ENCODE data around the gene JPH2.

JPH2 gene

GRCh38 chr20:44066645-44067606 lies 120.1 kb downstream of the JPH2 start:
- H3K4me3 Mint-ChIP-seq = no peak overlapping the region
- peaks cover 64% of the 10 kb centered on the region for H3K4me1 Mint-ChIP-seq
- H3K9me3 Mint-ChIP-seq = no peaks in the 10 kb centered on the region
- no peaks in the 10 kb centered on the region for H3K36me3 Mint-ChIP-seq
- H3K27ac Mint-ChIP-seq = peak overlapping the region; percentile 79
- peaks cover 1% of the 10 kb centered on the region for H3K27me3 Mint-ChIP-seq

- H3K4me1 Mint-ChIP-seq = peaks cover 65% of the 10 kb centered on the region
- H3K4me3 Mint-ChIP-seq = no peak overlapping the region
- no peaks in the 10 kb centered on the region for H3K36me3 Mint-ChIP-seq
- no peak overlapping the region for H3K27ac Mint-ChIP-seq
- H3K27me3 Mint-ChIP-seq = peaks cover 1% of the 10 kb centered on the region
- H3K9me3 Mint-ChIP-seq = no peaks in the 10 kb centered on the region
Measured at GRCh38 chr20:44065401-44066340, 121.3 kb downstream of the JPH2 start.

GRCh38 chr20:44064501-44065400 lies 122.2 kb downstream of the JPH2 start:
- no peaks in the 10 kb centered on the region for H3K9me3 Mint-ChIP-seq
- H3K4me1 Mint-ChIP-seq = peaks cover 60% of the 10 kb centered on the region
- H3K27ac Mint-ChIP-seq = no peak overlapping the region
- no peak overlapping the region for H3K4me3 Mint-ChIP-seq
- H3K36me3 Mint-ChIP-seq = no peaks in the 10 kb centered on the region
- peaks cover 1% of the 10 kb centered on the region for H3K27me3 Mint-ChIP-seq

All from activated naive CD4-positive, alpha-beta T cell treated with anti-CD3 and anti-CD28 coated beads, Interleukin-2, amount 50 U/mL, for 24 hours (primary cell).